ENCODE measurements around the gene ARHGAP20.

Gene ARHGAP20

GRCh38 chr11:110757962-110758755 lies 45.9 kb upstream of the ARHGAP20 start:
- no peaks in the 10 kb centered on the region for H3K4me1 ChIP-seq (ENCODE audit: control insufficient read depth in 1 of 2, insufficient read depth in 1 of 2, low read depth in 1 of 2, low read length in 1 of 2)
- no peaks in the 10 kb centered on the region for H3K27me3 ChIP-seq
- no peak overlapping the region for H3K4me3 ChIP-seq (ENCODE audit: low read depth in 1 of 2, low read length in 1 of 2)
- no peak overlapping the region for H3K27ac ChIP-seq
- no peaks in the 10 kb centered on the region for H3K9me3 ChIP-seq
- TF ChIP-seq CTCF (IDR thresholded peaks at IDR 0.05), result no peak
- no peaks in the 10 kb centered on the region for H3K36me3 ChIP-seq

GRCh38 chr11:110757066-110757465 lies 44.8 kb upstream of the ARHGAP20 start:
- no peak overlapping the region for H3K4me3 ChIP-seq (ENCODE audit: low read depth in 1 of 2, low read length in 1 of 2)
- no peaks in the 10 kb centered on the region for H3K4me1 ChIP-seq (ENCODE audit: control insufficient read depth in 1 of 2, insufficient read depth in 1 of 2, low read depth in 1 of 2, low read length in 1 of 2)
- no peaks in the 10 kb centered on the region for H3K9me3 ChIP-seq
- no peak for TF ChIP-seq CTCF (IDR thresholded peaks at IDR 0.05)
- H3K27ac ChIP-seq, result no peak overlapping the region
- H3K27me3 ChIP-seq, result no peaks in the 10 kb centered on the region
- no peaks in the 10 kb centered on the region for H3K36me3 ChIP-seq

GRCh38 chr11:110755941-110756340 lies 43.7 kb upstream of the ARHGAP20 start:
- Histone ChIP-seq H3K4me3 (ENCODE audit: low read depth in 1 of 2, low read length in 1 of 2) (no peak overlapping the region), H3K9me3 (no peaks in the 10 kb centered on the region), H3K36me3 (no peaks in the 10 kb centered on the region), H3K27ac (no peak overlapping the region), H3K4me1 (ENCODE audit: control insufficient read depth in 1 of 2, insufficient read depth in 1 of 2, low read depth in 1 of 2, low read length in 1 of 2) (no peaks in the 10 kb centered on the region), H3K27me3 (no peaks in the 10 kb centered on the region)
- no peak for TF ChIP-seq CTCF (IDR thresholded peaks at IDR 0.05)

GRCh38 chr11:110752890-110753289 lies 40.7 kb upstream of the ARHGAP20 start:
- H3K36me3 ChIP-seq, result no peaks in the 10 kb centered on the region
- no peaks in the 10 kb centered on the region for H3K4me1 ChIP-seq (ENCODE audit: control insufficient read depth in 1 of 2, insufficient read depth in 1 of 2, low read depth in 1 of 2, low read length in 1 of 2)
- H3K27ac ChIP-seq, result no peak overlapping the region
- TF ChIP-seq CTCF (IDR thresholded peaks at IDR 0.05), result no peak
- no peaks in the 10 kb centered on the region for H3K27me3 ChIP-seq
- no peaks in the 10 kb centered on the region for H3K9me3 ChIP-seq
- H3K4me3 ChIP-seq (ENCODE audit: low read depth in 1 of 2, low read length in 1 of 2), result no peak overlapping the region

- no peaks in the 10 kb centered on the region for H3K9me3 ChIP-seq
- H3K27ac ChIP-seq, result no peak overlapping the region
- TF ChIP-seq CTCF (IDR thresholded peaks at IDR 0.05), result no peak
- H3K27me3 ChIP-seq, result no peaks in the 10 kb centered on the region
- H3K36me3 ChIP-seq, result no peaks in the 10 kb centered on the region
- H3K4me3 ChIP-seq (ENCODE audit: low read depth in 1 of 2, low read length in 1 of 2), result no peak overlapping the region
- no peaks in the 10 kb centered on the region for H3K4me1 ChIP-seq (ENCODE audit: control insufficient read depth in 1 of 2, insufficient read depth in 1 of 2, low read depth in 1 of 2, low read length in 1 of 2)
These were observed 37.9 kb upstream of the ARHGAP20 start for GRCh38 chr11:110750100-110750499.

Measured in neutrophil (primary cell).